SK-N-SH (cell line): Measurements from ENCODE around the gene GPR82.

ENCODE experiments used
- CHD2 ChIP-seq: fragments of 150-350 bp; IDR thresholded peaks from 2 replicates; pipeline ENCODE4 v1.6.1; 2018; ENCODE audit warnings: low read length; ENCODE audit not compliant: partially characterized antibody
- CTCF ChIP-seq: fragments of 200-600 bp; sonication (generic); IDR thresholded peaks from 2 replicates; pipeline ENCODE4 v1.6.1; 2017; ENCODE audit warnings: antibody characterized with exemption, mild to moderate bottlenecking, moderate library complexity
- EZH2phosphoT487 ChIP-seq: fragments of 200-600 bp; sonication (generic); IDR thresholded peaks from 2 replicates; pipeline ENCODE4 v1.6.1; 2017; ENCODE audit warnings: low read depth, mixed run types, mild to moderate bottlenecking, antibody characterized with exemption, moderate library complexity, borderline replicate concordance
- FOSL2 ChIP-seq: IDR thresholded peaks from 2 replicates; pipeline ENCODE4 v1.4.0; 2012; ENCODE audit warnings: low read depth, mild to moderate bottlenecking, moderate library complexity, borderline replicate concordance
- FOXJ3 ChIP-seq: sonication (generic); formaldehyde crosslinking; IDR thresholded peaks from 2 replicates; pipeline ENCODE4 v1.5.1; 2020; ENCODE audit warnings: mild to moderate bottlenecking, missing genetic modification reagents
- JUND ChIP-seq: IDR thresholded peaks from 2 replicates; pipeline ENCODE4 v1.4.0; 2012
- MAX ChIP-seq: IDR thresholded peaks from 2 replicates; pipeline ENCODE4 v1.4.0; 2012; ENCODE audit warnings: low read depth
- MXI1 ChIP-seq: IDR thresholded peaks from 2 replicates; pipeline ENCODE4 v1.6.1; 2012; ENCODE audit warnings: mild to moderate bottlenecking, low read depth, low read length, improper control_type of control experiment
- RAD21 ChIP-seq: IDR thresholded peaks from 2 replicates; pipeline ENCODE4 v1.6.1; 2012; ENCODE audit warnings: mild to moderate bottlenecking, low read length
- REST ChIP-seq: IDR thresholded peaks from 2 replicates; pipeline ENCODE4 v1.6.1; 2012; ENCODE audit warnings: mild to moderate bottlenecking, low read depth, low read length, moderate library complexity
- TEAD4 ChIP-seq: IDR thresholded peaks from 2 replicates; pipeline ENCODE4 v1.4.0; 2012; ENCODE audit warnings: mild to moderate bottlenecking, borderline replicate concordance; ENCODE audit not compliant: insufficient read depth

GRCh38 chrX:41708486-41708885, 15.5 kb upstream of the GPR82 start:
- TF ChIP-seq REST (no peak), CTCF (no peak), CHD2 (no peak), MXI1 (no peak), TEAD4 (no peak), MAX (no peak), FOSL2 (no peak), RAD21 (no peak), EZH2phosphoT487 (no peak), JUND (no peak), FOXJ3 (CRISPR knock-in tag) (no peak)
